ENCODE measurements around the gene PCLO.

Gene PCLO

DNA sequence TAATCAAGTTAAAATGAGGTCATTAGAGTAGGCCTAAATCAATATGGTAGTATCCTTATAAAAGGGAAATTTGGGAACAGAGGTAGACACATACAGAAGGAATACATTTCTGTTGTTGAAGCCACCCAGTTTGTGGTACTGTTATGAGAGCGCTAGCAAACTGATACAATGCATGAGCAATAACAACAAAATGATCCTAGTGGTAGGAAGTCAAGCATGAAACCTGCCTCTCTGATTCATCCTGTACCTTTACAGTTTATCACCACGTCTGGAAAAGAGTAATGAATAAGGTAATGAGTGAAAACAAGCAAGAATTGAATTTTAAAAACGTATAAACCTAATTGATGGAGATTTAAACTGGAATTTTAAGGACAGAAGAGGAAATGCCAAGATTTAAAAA is 217.2 kb downstream of the PCLO start:
- H3K4me3 ChIP-seq (ENCODE audit: severe bottlenecking), result no peak overlapping the region
- DNase-seq (ENCODE audit: low spot score) (no peak), ATAC-seq (ENCODE audit: low read depth) (peak; percentile 70)
- TF ChIP-seq, protein P1, sequence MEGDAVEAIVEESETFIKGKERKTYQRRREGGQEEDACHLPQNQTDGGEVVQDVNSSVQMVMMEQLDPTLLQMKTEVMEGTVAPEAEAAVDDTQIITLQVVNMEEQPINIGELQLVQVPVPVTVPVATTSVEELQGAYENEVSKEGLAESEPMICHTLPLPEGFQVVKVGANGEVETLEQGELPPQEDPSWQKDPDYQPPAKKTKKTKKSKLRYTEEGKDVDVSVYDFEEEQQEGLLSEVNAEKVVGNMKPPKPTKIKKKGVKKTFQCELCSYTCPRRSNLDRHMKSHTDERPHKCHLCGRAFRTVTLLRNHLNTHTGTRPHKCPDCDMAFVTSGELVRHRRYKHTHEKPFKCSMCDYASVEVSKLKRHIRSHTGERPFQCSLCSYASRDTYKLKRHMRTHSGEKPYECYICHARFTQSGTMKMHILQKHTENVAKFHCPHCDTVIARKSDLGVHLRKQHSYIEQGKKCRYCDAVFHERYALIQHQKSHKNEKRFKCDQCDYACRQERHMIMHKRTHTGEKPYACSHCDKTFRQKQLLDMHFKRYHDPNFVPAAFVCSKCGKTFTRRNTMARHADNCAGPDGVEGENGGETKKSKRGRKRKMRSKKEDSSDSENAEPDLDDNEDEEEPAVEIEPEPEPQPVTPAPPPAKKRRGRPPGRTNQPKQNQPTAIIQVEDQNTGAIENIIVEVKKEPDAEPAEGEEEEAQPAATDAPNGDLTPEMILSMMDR (IDR thresholded peaks at IDR 0.05; ENCODE audit: poor library complexity, severe bottlenecking), result no peak
- H3K4me1 ChIP-seq (ENCODE audit: insufficient read depth, poor library complexity, severe bottlenecking), result peaks cover 5% of the 10 kb centered on the region
- no peak overlapping the region for H3K27ac ChIP-seq (ENCODE audit: poor library complexity, severe bottlenecking)
- H3K27me3 ChIP-seq (ENCODE audit: insufficient read depth, poor library complexity, severe bottlenecking), result no peaks in the 10 kb centered on the region
- no peaks in the 10 kb centered on the region for H3K36me3 ChIP-seq (ENCODE audit: low read depth)
- no peaks in the 10 kb centered on the region for H3K9me3 ChIP-seq (ENCODE audit: severe bottlenecking)

- ATAC-seq (ENCODE audit: low read depth), result no peak
- Histone ChIP-seq H3K36me3 (ENCODE audit: low read depth) (no peaks in the 10 kb centered on the region), H3K27me3 (ENCODE audit: insufficient read depth, poor library complexity, severe bottlenecking) (no peaks in the 10 kb centered on the region), H3K27ac (ENCODE audit: poor library complexity, severe bottlenecking) (no peak overlapping the region), H3K9me3 (ENCODE audit: severe bottlenecking) (no peaks in the 10 kb centered on the region), H3K4me1 (ENCODE audit: insufficient read depth, poor library complexity, severe bottlenecking) (peaks cover 5% of the 10 kb centered on the region), H3K4me3 (ENCODE audit: severe bottlenecking) (no peak overlapping the region)
- DNase-seq (ENCODE audit: low spot score), result no peak
- TF ChIP-seq, protein P1 (IDR thresholded peaks at IDR 0.05; ENCODE audit: poor library complexity, severe bottlenecking), result no peak
Observed at GRCh38 chr7:82945056-82945455, 217.6 kb downstream of the PCLO start.

DNA sequence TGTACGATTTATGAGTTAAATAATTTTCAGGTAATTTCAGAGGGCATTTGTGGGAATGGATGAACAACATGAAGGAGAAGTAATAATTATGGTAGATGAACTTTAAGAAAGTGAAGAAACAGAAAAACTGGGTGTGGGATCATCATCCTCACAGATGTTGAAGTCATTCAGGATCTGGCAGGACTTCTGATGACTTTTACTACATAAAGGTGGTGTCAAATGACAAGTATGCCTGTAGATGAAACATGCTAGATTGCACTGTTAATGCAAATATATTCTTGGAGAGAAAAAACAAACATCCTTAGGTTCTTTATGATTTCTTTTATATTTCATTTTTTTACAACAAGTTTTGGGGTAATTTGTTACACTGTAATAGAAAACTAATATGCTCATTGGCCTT is 230.2 kb downstream of the PCLO start:
- Histone ChIP-seq H3K27ac (ENCODE audit: poor library complexity, severe bottlenecking) (no peak overlapping the region), H3K27me3 (ENCODE audit: insufficient read depth, poor library complexity, severe bottlenecking) (no peaks in the 10 kb centered on the region), H3K4me3 (ENCODE audit: severe bottlenecking) (no peak overlapping the region), H3K36me3 (ENCODE audit: low read depth) (no peaks in the 10 kb centered on the region), H3K4me1 (ENCODE audit: insufficient read depth, poor library complexity, severe bottlenecking) (no peaks in the 10 kb centered on the region), H3K9me3 (ENCODE audit: severe bottlenecking) (no peaks in the 10 kb centered on the region)
- TF ChIP-seq, protein P1 (IDR thresholded peaks at IDR 0.05; ENCODE audit: poor library complexity, severe bottlenecking), result no peak
- DNase-seq (ENCODE audit: low spot score), result no peak
- ATAC-seq (ENCODE audit: low read depth), result no peak

DNA sequence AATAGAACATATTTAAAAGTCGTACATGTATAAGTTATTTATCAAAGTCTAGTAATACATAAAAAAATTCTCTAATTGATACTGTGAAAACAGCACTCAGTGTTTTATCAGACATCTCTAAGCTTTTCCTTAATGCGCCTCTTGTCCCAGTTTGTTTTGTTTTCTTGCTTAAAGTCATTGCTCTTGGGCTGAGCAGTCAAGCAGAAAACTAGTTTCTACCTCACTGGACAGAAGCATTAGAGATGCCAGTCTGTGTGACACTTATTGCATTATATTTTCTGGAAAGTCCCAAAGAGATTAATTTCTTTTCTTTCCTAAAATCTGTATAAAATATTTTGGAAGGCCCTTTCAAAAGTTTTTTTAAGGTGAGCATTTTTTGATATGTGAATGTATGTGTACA is 236.2 kb downstream of the PCLO start:
- Histone ChIP-seq H3K36me3 (ENCODE audit: low read depth) (no peaks in the 10 kb centered on the region), H3K27ac (ENCODE audit: poor library complexity, severe bottlenecking) (no peak overlapping the region), H3K27me3 (ENCODE audit: insufficient read depth, poor library complexity, severe bottlenecking) (no peaks in the 10 kb centered on the region), H3K4me1 (ENCODE audit: insufficient read depth, poor library complexity, severe bottlenecking) (no peaks in the 10 kb centered on the region), H3K4me3 (ENCODE audit: severe bottlenecking) (no peak overlapping the region), H3K9me3 (ENCODE audit: severe bottlenecking) (no peaks in the 10 kb centered on the region)
- no peak for ATAC-seq (ENCODE audit: low read depth)
- DNase-seq (ENCODE audit: low spot score), result no peak
- TF ChIP-seq, protein P1 (IDR thresholded peaks at IDR 0.05; ENCODE audit: poor library complexity, severe bottlenecking), result no peak

- H3K27me3 ChIP-seq (ENCODE audit: insufficient read depth, poor library complexity, severe bottlenecking), result no peaks in the 10 kb centered on the region
Observed at GRCh38 chr7:82925331-82925730, 237.4 kb downstream of the PCLO start.

More at GRCh38 chr7:82925331-82925730, 237.4 kb downstream of the PCLO start:
- DNase-seq (ENCODE audit: low spot score) (no peak), ATAC-seq (ENCODE audit: low read depth) (no peak)
- H3K4me1 ChIP-seq (ENCODE audit: insufficient read depth, poor library complexity, severe bottlenecking), result no peaks in the 10 kb centered on the region
- H3K4me3 ChIP-seq (ENCODE audit: severe bottlenecking), result no peak overlapping the region
- TF ChIP-seq, protein P1 (IDR thresholded peaks at IDR 0.05; ENCODE audit: poor library complexity, severe bottlenecking), result no peak
- H3K27ac ChIP-seq (ENCODE audit: poor library complexity, severe bottlenecking), result no peak overlapping the region
- no peaks in the 10 kb centered on the region for H3K9me3 ChIP-seq (ENCODE audit: severe bottlenecking)
- no peaks in the 10 kb centered on the region for H3K36me3 ChIP-seq (ENCODE audit: low read depth)

Data from RWPE2 (cell line).